ENCODE results near the gene STX1B. TPM values are rescaled to one million over a fixed set of nuclear protein-coding genes. Genes with fewer than 3 reads are reported as not detected.

The STX1B gene
- total RNA-seq, 1 donor from 2014 or later: 14.1 TPM

GRCh38 chr16:31009894-31010584 is 399 bp downstream of the STX1B start:
- H3K27ac Mint-ChIP-seq (ENCODE audit: unreplicated experiment): no peak overlapping the region
- no peak for TF ChIP-seq CTCF (conservative IDR thresholded peaks at IDR 0.05)
- no peaks in the 10 kb centered on the region for H3K9me3 Mint-ChIP-seq
- H3K36me3 Mint-ChIP-seq (ENCODE audit: low read depth): no peaks in the 10 kb centered on the region
- H3K4me1 Mint-ChIP-seq: peaks cover 18% of the 10 kb centered on the region
- peaks cover 33% of the 10 kb centered on the region for H3K27me3 Mint-ChIP-seq (ENCODE audit: low read depth)
- H3K4me3 Mint-ChIP-seq: peak overlapping the region; percentile 80
- no peak for DNase-seq (ENCODE audit: low read depth, low spot score)

- Mint-ChIP-seq H3K27me3 (ENCODE audit: low read depth) (peaks cover 29% of the 10 kb centered on the region), H3K4me3 (peak overlapping the region; percentile 69), H3K9me3 (no peaks in the 10 kb centered on the region), H3K36me3 (ENCODE audit: low read depth) (no peaks in the 10 kb centered on the region), H3K4me1 (peaks cover 18% of the 10 kb centered on the region), H3K27ac (ENCODE audit: unreplicated experiment) (peak overlapping the region; percentile 67)
- no peak for DNase-seq (ENCODE audit: low read depth, low spot score)
- no peak for TF ChIP-seq CTCF (conservative IDR thresholded peaks at IDR 0.05)
These were observed 1.3 kb downstream of the STX1B start for GRCh38 chr16:31009120-31009519.

- no peak overlapping the region for H3K4me3 Mint-ChIP-seq
- no peak overlapping the region for H3K27ac Mint-ChIP-seq (ENCODE audit: unreplicated experiment)
- no peaks in the 10 kb centered on the region for H3K36me3 Mint-ChIP-seq (ENCODE audit: low read depth)
- DNase-seq (ENCODE audit: low read depth, low spot score): no peak
- H3K9me3 Mint-ChIP-seq: no peaks in the 10 kb centered on the region
- H3K4me1 Mint-ChIP-seq: peaks cover 18% of the 10 kb centered on the region
- no peak for TF ChIP-seq CTCF (conservative IDR thresholded peaks at IDR 0.05)
- H3K27me3 Mint-ChIP-seq (ENCODE audit: low read depth): peaks cover 26% of the 10 kb centered on the region
These were observed 1.9 kb downstream of the STX1B start for GRCh38 chr16:31008551-31008950.

GRCh38 chr16:31008149-31008548 is 2.3 kb downstream of the STX1B start:
- Mint-ChIP-seq H3K4me1 (peaks cover 18% of the 10 kb centered on the region), H3K27ac (ENCODE audit: unreplicated experiment) (no peak overlapping the region), H3K27me3 (ENCODE audit: low read depth) (peaks cover 22% of the 10 kb centered on the region), H3K9me3 (no peaks in the 10 kb centered on the region), H3K4me3 (no peak overlapping the region), H3K36me3 (ENCODE audit: low read depth) (no peaks in the 10 kb centered on the region)
- no peak for DNase-seq (ENCODE audit: low read depth, low spot score)
- no peak for TF ChIP-seq CTCF (conservative IDR thresholded peaks at IDR 0.05)

GRCh38 chr16:31007684-31008083 is 2.8 kb downstream of the STX1B start:
- no peak for TF ChIP-seq CTCF (conservative IDR thresholded peaks at IDR 0.05)
- Mint-ChIP-seq H3K27ac (ENCODE audit: unreplicated experiment) (no peak overlapping the region), H3K9me3 (no peaks in the 10 kb centered on the region), H3K27me3 (ENCODE audit: low read depth) (peaks cover 19% of the 10 kb centered on the region), H3K4me1 (peaks cover 18% of the 10 kb centered on the region), H3K36me3 (ENCODE audit: low read depth) (no peaks in the 10 kb centered on the region), H3K4me3 (no peak overlapping the region)
- DNase-seq (ENCODE audit: low read depth, low spot score): no peak

Data from neural crest cell (in vitro differentiated cells).